ENCODE data around the gene THSD4.
A peak's percentile ranks its signal among the peaks of the same experiment; 100 is the strongest.

The THSD4 gene

DNA sequence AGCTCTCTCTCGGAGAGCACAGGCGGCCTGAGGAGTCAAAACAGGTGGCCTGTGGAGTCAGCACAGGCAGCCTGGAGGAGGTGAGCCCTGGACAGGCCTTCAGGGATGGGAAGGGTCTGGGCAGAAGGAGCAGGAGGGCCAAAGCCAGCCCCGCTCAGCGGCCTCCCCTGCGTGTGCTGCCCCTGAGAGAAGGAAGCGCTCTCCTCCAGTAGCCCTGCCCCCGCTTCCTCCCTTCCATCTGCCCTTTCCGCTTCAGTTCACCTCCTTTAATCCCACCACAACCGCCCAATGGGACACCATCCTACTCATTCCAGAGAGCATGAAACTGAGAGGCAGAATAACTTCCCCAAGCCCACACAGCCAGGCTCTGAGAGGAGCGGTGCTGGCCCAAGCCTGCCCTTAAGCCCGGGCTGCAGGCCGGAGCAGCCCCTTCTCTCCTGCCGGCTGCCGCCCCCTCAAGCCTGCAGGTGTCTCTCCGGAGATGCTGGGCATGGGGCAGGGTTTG lies 691.9 kb downstream of the THSD4 start:
- Histone ChIP-seq H3K4me1 (peaks cover 19 to 43% (median 33%) of the 10 kb centered on the region in 10 experiments), H3K9me3 (replicated peaks in 1 of 11) (no peaks in the 10 kb centered on the region), H3K9ac (peak overlapping the region in 3 of 11 experiments; percentile 19 to 47 (median 20); a peak in 4 of 22 replicates), H3K4me3 (no peak overlapping the region), H4K20me1 (no peaks in the 10 kb centered on the region), H3K36me3 (no peaks in the 10 kb centered on the region), H3K27ac (peak overlapping the region in 6 of 11 experiments; percentile 4 to 46 (median 39); a peak in 8 of 22 replicates), H3K4me2 (peak overlapping the region; percentile 69 to 91 (median 80)), H3K27me3 (no peaks in the 10 kb centered on the region)
- TF ChIP-seq Cebpa-rat (IDR thresholded peaks at IDR 0.05): no peak

DNA sequence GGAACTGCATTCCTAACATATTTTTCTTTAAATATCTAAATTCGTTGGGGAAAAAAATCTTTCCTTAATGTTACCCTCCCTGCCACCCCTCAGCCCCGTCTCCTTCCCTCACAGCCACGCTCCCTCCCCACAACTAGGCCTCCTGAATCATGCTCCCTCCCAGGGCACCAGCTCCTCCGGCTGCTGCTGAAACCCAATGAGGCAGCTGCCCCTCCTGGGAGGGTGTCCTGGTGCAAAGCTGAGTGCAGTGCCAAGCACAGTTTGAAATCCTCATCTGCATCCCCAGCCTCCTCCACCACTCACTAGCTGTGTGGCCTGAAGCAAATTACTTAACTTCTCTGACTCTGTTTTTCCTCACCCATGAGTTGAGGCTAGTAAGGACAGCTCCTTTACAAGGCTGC lies 692.4 kb downstream of the THSD4 start:
- no peak overlapping the region for H3K4me3 ChIP-seq
- peaks cover 19 to 43% (median 33%) of the 10 kb centered on the region in 10 experiments for H3K4me1 ChIP-seq
- peak overlapping the region in 2 of 11 experiments; percentile 19 to 47; a peak in 3 of 22 replicates for H3K9ac ChIP-seq
- no peaks in the 10 kb centered on the region for H3K36me3 ChIP-seq
- no peak for TF ChIP-seq Cebpa-rat (IDR thresholded peaks at IDR 0.05)
- H3K27ac ChIP-seq: 0 out of 22 replicates have a peak overlapping the region, but pooled peaks of 1 of the 11 experiments have one; percentile 46
- no peaks in the 10 kb centered on the region for H3K27me3 ChIP-seq
- peak overlapping the region; percentile 69 to 91 (median 80) for H3K4me2 ChIP-seq
- no peaks in the 10 kb centered on the region for H4K20me1 ChIP-seq
- H3K9me3 ChIP-seq (replicated peaks in 1 of 11): no peaks in the 10 kb centered on the region

DNA sequence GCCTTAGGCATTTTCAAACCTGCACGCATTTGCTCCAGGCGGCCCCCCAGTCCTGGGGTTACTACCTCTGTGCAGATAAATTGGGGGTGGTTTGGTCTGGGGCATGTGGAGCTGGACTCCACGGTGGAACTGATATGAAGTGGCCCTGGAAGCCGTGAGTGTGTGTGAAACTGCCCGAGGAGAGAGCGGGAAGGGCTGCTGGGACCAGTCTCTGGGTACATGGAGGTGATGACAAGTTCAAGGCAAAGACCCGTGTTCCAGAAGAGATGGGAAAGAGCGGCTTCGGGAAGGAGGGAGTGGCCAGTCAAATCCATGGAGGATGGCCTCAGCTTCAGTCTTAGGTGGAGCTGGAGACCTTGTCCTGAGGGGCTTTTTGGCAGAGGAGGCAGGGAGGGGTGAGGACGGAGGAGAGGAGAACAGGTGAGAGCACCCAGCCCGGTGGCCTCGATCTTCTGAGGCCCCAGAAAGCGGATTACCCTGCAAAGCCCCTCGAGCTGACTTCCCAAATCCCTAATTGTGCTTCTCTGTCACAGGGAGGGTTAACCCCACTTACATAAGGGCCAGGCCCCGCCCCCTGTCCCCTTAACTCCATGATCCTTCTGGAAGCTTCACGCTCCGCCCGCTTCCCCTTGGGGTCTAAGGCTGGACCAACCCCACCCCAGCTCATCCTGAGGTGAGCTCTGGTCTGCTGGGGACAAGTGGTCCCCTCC lies 693.2 kb downstream of the THSD4 start:
- Histone ChIP-seq H3K27ac (no peak overlapping the region), H4K20me1 (no peaks in the 10 kb centered on the region), H3K9ac (no peak overlapping the region), H3K4me2 (peak overlapping the region; percentile 69 to 91 (median 80); a peak in 16 of 22 replicates), H3K36me3 (no peaks in the 10 kb centered on the region), H3K4me3 (no peak overlapping the region), H3K27me3 (no peaks in the 10 kb centered on the region), H3K9me3 (replicated peaks in 1 of 11) (no peaks in the 10 kb centered on the region), H3K4me1 (peaks cover 19 to 43% (median 33%) of the 10 kb centered on the region in 10 experiments)
- no peak for TF ChIP-seq Cebpa-rat (IDR thresholded peaks at IDR 0.05)

DNA sequence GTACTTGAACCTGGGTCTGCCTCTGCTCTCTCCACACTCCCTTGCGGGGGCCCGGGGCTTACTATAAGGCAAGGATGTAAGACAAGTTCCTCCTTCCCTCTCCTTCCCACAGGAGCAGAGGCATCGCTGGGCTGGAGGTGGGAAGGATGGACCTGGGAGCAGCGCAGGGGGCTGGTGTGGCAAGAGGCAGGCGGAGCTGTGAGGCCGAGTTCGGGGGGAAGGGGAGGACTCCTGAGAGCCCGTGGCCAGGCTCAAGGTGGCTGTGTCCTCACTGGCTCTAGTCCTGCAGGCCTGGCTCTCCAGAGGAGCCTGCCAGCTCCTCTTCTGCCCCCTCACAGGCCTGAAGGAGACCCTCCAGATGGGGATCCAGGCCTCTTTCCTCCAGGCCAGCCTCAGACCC lies 694.1 kb downstream of the THSD4 start:
- peaks cover 19 to 36% (median 27%) of the 10 kb centered on the region in 10 experiments for H3K4me1 ChIP-seq
- no peaks in the 10 kb centered on the region for H3K27me3 ChIP-seq
- H3K9ac ChIP-seq: no peak overlapping the region
- no peak for TF ChIP-seq Cebpa-rat (IDR thresholded peaks at IDR 0.05)
- no peak overlapping the region for H3K4me3 ChIP-seq
- H3K36me3 ChIP-seq: no peaks in the 10 kb centered on the region
- no peak overlapping the region for H3K27ac ChIP-seq
- no peaks in the 10 kb centered on the region for H3K9me3 ChIP-seq (replicated peaks in 1 of 11)
- no peaks in the 10 kb centered on the region for H4K20me1 ChIP-seq
- no peak overlapping the region for H3K4me2 ChIP-seq

DNA sequence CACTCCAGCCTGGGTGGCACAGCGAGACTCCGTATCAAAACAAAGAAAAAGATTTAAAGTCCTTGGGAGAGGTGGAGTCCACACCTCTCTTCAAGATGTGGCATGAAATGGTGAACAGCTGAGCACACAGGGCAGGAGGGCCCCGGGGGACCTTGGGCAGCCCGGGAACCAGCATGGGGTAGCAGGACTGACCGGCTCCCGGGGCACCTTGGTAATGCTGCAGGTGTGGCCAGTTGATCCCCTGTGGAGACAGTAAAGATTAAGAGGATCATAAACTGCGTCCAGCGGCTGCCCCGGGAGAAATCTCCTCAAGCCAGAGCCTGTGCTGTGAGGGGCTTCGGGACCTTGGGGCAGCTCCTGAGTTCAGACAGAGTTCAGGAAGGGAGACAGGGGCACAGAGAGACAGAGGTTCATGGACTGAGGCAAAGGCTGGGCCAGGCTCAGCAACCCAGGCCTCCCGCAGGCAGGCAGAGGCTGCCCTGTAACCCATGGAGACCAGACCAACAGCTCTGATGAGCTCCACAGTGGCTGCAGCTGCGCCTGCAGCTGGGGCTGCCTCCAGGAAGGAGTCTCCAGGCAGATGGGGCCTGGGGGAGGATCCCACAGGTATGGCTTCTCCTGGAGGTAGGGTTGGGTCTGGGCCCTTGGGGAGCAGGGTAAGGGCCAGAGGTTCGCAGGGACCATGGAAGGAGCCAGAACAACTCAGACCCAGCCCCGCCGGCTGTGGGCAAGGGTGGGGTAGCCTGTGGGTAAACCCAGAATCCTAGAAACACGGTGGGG lies 695.2 kb downstream of the THSD4 start, which contains the start of gene NR2E3:
TSS of gene NR2E3 (plus strand) at position 299 of the 780 bp plus-strand sequence. CDS start at position 489, 190 bp downstream.
- H3K27me3 ChIP-seq: no peaks in the 10 kb centered on the region
- peaks cover 19 to 31% (median 24%) of the 10 kb centered on the region in 10 experiments for H3K4me1 ChIP-seq
- no peak for TF ChIP-seq Cebpa-rat (IDR thresholded peaks at IDR 0.05)
- no peak within 1 kb of the TSS for H3K27ac ChIP-seq
- H3K4me2 ChIP-seq: 0 out of 22 replicates have a peak within 1 kb of the TSS, but pooled peaks of 1 of the 11 experiments have one; percentile 2
- no peak within 1 kb of the TSS for H3K9ac ChIP-seq
- H4K20me1 ChIP-seq: no peaks in the 10 kb centered on the region
- no peaks in the 10 kb centered on the region for H3K36me3 ChIP-seq
- no peak within 1 kb of the TSS for H3K4me3 ChIP-seq
- no peaks in the 10 kb centered on the region for H3K9me3 ChIP-seq (replicated peaks in 1 of 11)

DNA sequence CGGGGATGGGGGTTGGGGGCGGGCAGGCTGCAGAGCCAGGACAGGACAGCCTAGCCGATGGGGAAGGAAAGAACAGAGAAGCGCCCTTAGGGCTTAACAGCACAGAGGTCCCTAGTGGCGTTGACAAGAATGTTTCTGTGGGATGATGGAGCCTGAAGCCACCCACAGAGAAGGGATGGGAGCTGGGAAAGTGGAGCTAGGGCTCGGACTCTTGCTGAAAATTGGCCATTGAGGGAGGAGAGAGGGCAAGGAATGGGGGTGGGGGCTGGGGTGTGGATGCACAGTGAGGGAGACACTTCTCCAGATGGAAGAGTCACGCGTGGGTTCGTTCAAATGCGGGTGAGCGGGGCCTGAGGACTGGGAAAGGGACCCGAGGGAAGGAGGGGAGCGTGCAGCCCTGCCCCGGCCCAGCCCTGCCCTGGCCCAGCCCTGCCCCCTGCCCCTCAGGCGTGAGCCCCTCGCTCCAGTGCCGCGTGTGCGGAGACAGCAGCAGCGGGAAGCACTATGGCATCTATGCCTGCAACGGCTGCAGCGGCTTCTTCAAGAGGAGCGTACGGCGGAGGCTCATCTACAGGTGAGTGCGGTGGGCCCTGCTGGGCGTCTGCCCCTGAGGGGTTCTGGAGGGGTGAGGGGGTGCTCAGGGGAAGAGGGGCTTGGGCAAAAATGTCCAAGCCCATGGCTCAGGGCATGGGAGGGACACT lies 695.9 kb downstream of the THSD4 start:
- H3K4me3 ChIP-seq: no peak overlapping the region
- H3K36me3 ChIP-seq: no peaks in the 10 kb centered on the region
- H3K9me3 ChIP-seq (replicated peaks in 1 of 11): no peaks in the 10 kb centered on the region
- TF ChIP-seq Cebpa-rat (IDR thresholded peaks at IDR 0.05): no peak
- no peak overlapping the region for H3K4me2 ChIP-seq
- H3K27me3 ChIP-seq: no peaks in the 10 kb centered on the region
- peaks cover 19 to 25% (median 22%) of the 10 kb centered on the region in 10 experiments for H3K4me1 ChIP-seq
- no peaks in the 10 kb centered on the region for H4K20me1 ChIP-seq
- H3K9ac ChIP-seq: no peak overlapping the region
- H3K27ac ChIP-seq: no peak overlapping the region

DNA sequence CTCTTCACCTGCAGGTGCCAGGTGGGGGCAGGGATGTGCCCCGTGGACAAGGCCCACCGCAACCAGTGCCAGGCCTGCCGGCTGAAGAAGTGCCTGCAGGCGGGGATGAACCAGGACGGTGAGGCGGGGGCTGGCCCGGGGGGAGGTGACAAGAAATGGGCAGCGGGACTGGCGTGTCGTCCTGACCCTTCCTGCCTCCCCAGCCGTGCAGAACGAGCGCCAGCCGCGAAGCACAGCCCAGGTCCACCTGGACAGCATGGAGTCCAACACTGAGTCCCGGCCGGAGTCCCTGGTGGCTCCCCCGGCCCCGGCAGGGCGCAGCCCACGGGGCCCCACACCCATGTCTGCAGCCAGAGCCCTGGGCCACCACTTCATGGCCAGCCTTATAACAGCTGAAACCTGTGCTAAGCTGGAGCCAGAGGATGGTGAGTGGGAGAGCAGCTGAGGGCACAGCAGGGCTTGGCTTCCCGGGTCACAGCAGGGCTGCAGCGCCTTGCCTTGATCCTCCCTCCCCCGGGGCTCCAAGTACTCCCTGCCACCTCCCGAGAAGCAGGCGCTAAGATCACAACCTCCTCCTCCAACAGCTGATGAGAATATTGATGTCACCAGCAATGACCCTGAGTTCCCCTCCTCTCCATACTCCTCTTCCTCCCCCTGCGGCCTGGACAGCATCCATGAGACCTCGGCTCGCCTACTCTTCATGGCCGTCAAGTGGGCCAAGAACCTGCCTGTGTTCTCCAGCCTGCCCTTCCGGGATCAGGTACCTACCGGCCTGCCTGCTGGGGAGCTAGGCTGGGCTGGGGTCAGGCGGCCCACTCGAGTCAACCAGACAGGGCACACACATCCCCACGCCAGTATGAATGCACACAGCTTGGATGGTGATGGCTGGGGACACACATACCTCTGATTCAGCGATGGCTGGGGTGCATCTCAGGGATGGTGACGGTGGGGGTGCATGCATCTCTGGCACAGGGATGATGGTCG lies 696.8 kb downstream of the THSD4 start:
- H3K27ac ChIP-seq: no peak overlapping the region
- no peaks in the 10 kb centered on the region for H3K36me3 ChIP-seq
- no peak for TF ChIP-seq Cebpa-rat (IDR thresholded peaks at IDR 0.05)
- H3K9ac ChIP-seq: no peak overlapping the region
- H3K9me3 ChIP-seq (replicated peaks in 1 of 11): 0 out of 22 replicates have a peak, but pooled peaks cover 0 to 2% (median 0%) of the 10 kb centered on the region in 11 experiments
- H4K20me1 ChIP-seq: no peaks in the 10 kb centered on the region
- H3K4me2 ChIP-seq: no peak overlapping the region
- H3K27me3 ChIP-seq: no peaks in the 10 kb centered on the region
- H3K4me1 ChIP-seq: peaks cover 11 to 17% (median 13%) of the 10 kb centered on the region in 10 experiments
- no peak overlapping the region for H3K4me3 ChIP-seq
